NCI-H2227 treated with DMSO at 0.1 percent for 48 hours (cell line): Measurements from ENCODE around the gene DHRS4.
A peak's percentile ranks its signal among the peaks of the same experiment; 100 is the strongest.
"Not testable (repeated sequence)": the region's sequence is repeated elsewhere in the genome, so short reads cannot be mapped to it uniquely, and the experiment has no call there.

ENCODE experiments used
- DNase-seq: peaks from one replicate; lab custom pipeline; 2025; lab: John Stamatoyannopoulos, UW

DHRS4 gene

GRCh38 chr14:23984891-23985602 lies 31.5 kb downstream of the DHRS4 start:
- DNase-seq = no peak

GRCh38 chr14:23988223-23988606 lies 34.6 kb downstream of the DHRS4 start:
- DNase-seq = not testable (repeated sequence)

- DNase-seq = not testable (repeated sequence)
Measured at GRCh38 chr14:23988607-23989363, 35.2 kb downstream of the DHRS4 start, which contains the start of gene DHRS4L2. DHRS4L2 (plus strand) TSS chr14:23988929; CDS start chr14:23988948, 19 bp downstream.

- not testable (repeated sequence) for DNase-seq
Measured at GRCh38 chr14:23989734-23990445, 36.3 kb downstream of the DHRS4 start.

- DNase-seq = not testable (repeated sequence)
Measured at GRCh38 chr14:23990961-23991360, 37.4 kb downstream of the DHRS4 start.

- DNase-seq = not testable (repeated sequence)
Measured at GRCh38 chr14:23993042-23993441, 39.5 kb downstream of the DHRS4 start.

- not testable (repeated sequence) for DNase-seq
Measured at GRCh38 chr14:23996009-23996408, 42.4 kb downstream of the DHRS4 start.

GRCh38 chr14:23996825-23997224 lies 43.3 kb downstream of the DHRS4 start:
- DNase-seq = not testable (repeated sequence)

- DNase-seq = not testable (repeated sequence)
Measured at GRCh38 chr14:23999640-24000039, 46.1 kb downstream of the DHRS4 start.

- DNase-seq = not testable (repeated sequence)
Measured at GRCh38 chr14:24001078-24001477, 47.5 kb downstream of the DHRS4 start.

- not testable (repeated sequence) for DNase-seq
Measured at GRCh38 chr14:24001679-24002078, 48.1 kb downstream of the DHRS4 start.

- not testable (repeated sequence) for DNase-seq
Measured at GRCh38 chr14:24006471-24006816, 52.9 kb downstream of the DHRS4 start.

GRCh38 chr14:24006817-24007652 lies 53.5 kb downstream of the DHRS4 start:
- not testable (repeated sequence) for DNase-seq

GRCh38 chr14:24011051-24011450 lies 57.5 kb downstream of the DHRS4 start:
- no peak for DNase-seq

GRCh38 chr14:24012726-24013273 lies 59.2 kb downstream of the DHRS4 start:
- DNase-seq = not testable (repeated sequence)

- DNase-seq = peak; percentile 15
Measured at GRCh38 chr14:24013654-24014514, 60.3 kb downstream of the DHRS4 start.

GRCh38 chr14:24015745-24016144 lies 62.2 kb downstream of the DHRS4 start:
- not testable (repeated sequence) for DNase-seq
